HG03575 (cell line): ENCODE results near the gene TMEM259.

Source experiments
- ATAC-seq: cut with Tn5 transposase; IDR thresholded peaks from one replicate; pipeline ENCODE4 v1.9.1; 2021; ENCODE audit not compliant: unreplicated experiment, insufficient number of reproducible peaks, low FRiP score; ENCODE audit errors: extremely low read depth

Gene TMEM259

GRCh38 chr19:1019980-1020867 is 699 bp downstream of the TMEM259 start:
- ATAC-seq: no peak

GRCh38 chr19:1019616-1019961 is 1.3 kb downstream of the TMEM259 start:
- no peak for ATAC-seq

- ATAC-seq: no peak
Measured at GRCh38 chr19:1018932-1019615, 1.8 kb downstream of the TMEM259 start.

GRCh38 chr19:1018393-1018792 is 2.5 kb downstream of the TMEM259 start:
- ATAC-seq: no peak

- ATAC-seq: no peak
Measured at GRCh38 chr19:1017906-1018305, 3.0 kb downstream of the TMEM259 start.

- no peak for ATAC-seq
Measured at GRCh38 chr19:1017115-1017905, 3.6 kb downstream of the TMEM259 start.

- no peak for ATAC-seq
Measured at GRCh38 chr19:1016647-1017114, 4.2 kb downstream of the TMEM259 start.

GRCh38 chr19:1015782-1016646 is 4.9 kb downstream of the TMEM259 start:
- ATAC-seq: no peak

- ATAC-seq: no peak
Measured at GRCh38 chr19:1015061-1015781, 5.7 kb downstream of the TMEM259 start.

- ATAC-seq: no peak
Measured at GRCh38 chr19:1014161-1015060, 6.5 kb downstream of the TMEM259 start.

- no peak for ATAC-seq
Measured at GRCh38 chr19:1013218-1013617, 7.7 kb downstream of the TMEM259 start.

- ATAC-seq: no peak
Measured at GRCh38 chr19:1012334-1012733, 8.6 kb downstream of the TMEM259 start.

GRCh38 chr19:1011831-1012333 is 9.0 kb downstream of the TMEM259 start:
- no peak for ATAC-seq

- no peak for ATAC-seq
Measured at GRCh38 chr19:1010586-1011510, 10.1 kb downstream of the TMEM259 start.

GRCh38 chr19:1009981-1010538 is 10.9 kb downstream of the TMEM259 start:
- ATAC-seq: no peak
